AG09309 (cell line): ENCODE measurements around the gene FAM107B.

Source experiments
- DNase-seq: peaks from one replicate; pipeline ENCODE4 v3.0.0-alpha.2; 2010; ENCODE audit warnings: low read depth
- H3K4me3 ChIP-seq: 2 replicates; pipeline ENCODE4 v1.5.1; 2011; ENCODE audit warnings: mild to moderate bottlenecking, low read depth, low read length, moderate library complexity; ENCODE audit not compliant: control insufficient read depth
- CTCF ChIP-seq: IDR thresholded peaks from 2 replicates; pipeline ENCODE4 v1.5.1; 2011; ENCODE audit warnings: mild to moderate bottlenecking, low read depth, low read length, inconsistent platforms; ENCODE audit not compliant: insufficient read depth, control insufficient read depth; ENCODE audit errors: missing control alignments

The FAM107B gene

GRCh38 chr10:14548474-14548873 is 226.2 kb downstream of the FAM107B start:
- no peak for TF ChIP-seq CTCF
- no peak overlapping the region for H3K4me3 ChIP-seq

GRCh38 chr10:14547816-14548215 is 226.9 kb downstream of the FAM107B start:
- no peak for DNase-seq

More at GRCh38 chr10:14548474-14548873, 226.2 kb downstream of the FAM107B start:
- DNase-seq, result no peak

GRCh38 chr10:14545827-14546226 is 228.9 kb downstream of the FAM107B start:
- no peak overlapping the region for H3K4me3 ChIP-seq
- no peak for DNase-seq
- no peak for TF ChIP-seq CTCF

More at GRCh38 chr10:14547816-14548215, 226.9 kb downstream of the FAM107B start:
- H3K4me3 ChIP-seq, result no peak overlapping the region
- peak; percentile 9 for TF ChIP-seq CTCF

GRCh38 chr10:14543904-14544210 is 230.8 kb downstream of the FAM107B start:
- TF ChIP-seq CTCF, result no peak
- H3K4me3 ChIP-seq, result no peak overlapping the region
- no peak for DNase-seq

- TF ChIP-seq CTCF, result peak; percentile 14
- DNase-seq, result no peak
These were observed 231.4 kb downstream of the FAM107B start for GRCh38 chr10:14543046-14543903.

GRCh38 chr10:14541379-14541778 is 233.3 kb downstream of the FAM107B start:
- TF ChIP-seq CTCF, result no peak
- no peak for DNase-seq
- no peak overlapping the region for H3K4me3 ChIP-seq

More at GRCh38 chr10:14543046-14543903, 231.4 kb downstream of the FAM107B start:
- H3K4me3 ChIP-seq, result no peak overlapping the region
